Endothelial cell of umbilical vein (primary cell): Measurements from ENCODE around the gene F2RL1. TPM values are rescaled to one million over a fixed set of nuclear protein-coding genes. Genes with fewer than 3 reads are reported as not detected.
A peak's percentile ranks its signal among the peaks of the same experiment; 100 is the strongest.

Experiments
- BruUV-seq: library from RNA; stranded (reverse); fragments of 400-500 nt; replicated peaks from 2 replicates; lab custom pipeline; 2021; lab: Mats Ljungman, UMichigan
- CTCF ChIA-PET: fragments of 300-600, 350-600 bp; sonication (Branson Sonifier 250); formaldehyde crosslinking; loops from one replicate; lab custom pipeline; 2021; ENCODE audit warnings: antibody characterized with exemption, inconsistent platforms; lab: Charles Lee
- POLR2A ChIA-PET: fragments of 300-600, 350-600 bp; sonication (Branson Sonifier 250); formaldehyde crosslinking; loops from one replicate; lab custom pipeline; 2021; ENCODE audit warnings: antibody characterized with exemption, inconsistent platforms; lab: Charles Lee
- DNase-seq: peaks from one replicate; pipeline ENCODE4 v3.0.0-alpha.2; 2011; ENCODE audit warnings: low read depth, low spot score
- FAIRE-seq: peaks from 2 replicates; lab custom pipeline; 2011; peaks lifted over from hg19 to GRCh38; lab: Jason Lieb, UNC
- H2AFZ ChIP-seq: 2 replicates; pipeline ENCODE4 v1.6.0; 2012; ENCODE audit warnings: low read depth, low read length, control low read depth, inconsistent platforms
- H3K27ac ChIP-seq: 2 replicates; pipeline ENCODE4 v1.5.1; 2011; ENCODE audit warnings: low read depth, mild to moderate bottlenecking, control low read depth, low read length, moderate library complexity; ENCODE audit not compliant: insufficient read depth
- H3K27me3 ChIP-seq, 2 experiments: 2 replicates each; pipeline versions ENCODE4 v1.6.0 to v1.6.1; 2011; ENCODE audit warnings: low read length in 2 of 2, mixed read lengths in 1 of 2; ENCODE audit not compliant: control insufficient read depth in 2 of 2, insufficient read depth in 2 of 2
- H3K36me3 ChIP-seq, 2 experiments: 2 replicates in 1 of 2; 3 replicates in 1 of 2; pipeline ENCODE4 v1.5.1; 2011; ENCODE audit warnings: low read length in 2 of 2, mild to moderate bottlenecking in 1 of 2, moderate library complexity in 1 of 2; ENCODE audit not compliant: control insufficient read depth in 2 of 2, insufficient read depth in 2 of 2; ENCODE audit errors: extremely low read depth in 1 of 2
- H3K4me1 ChIP-seq: 3 replicates; pipeline ENCODE4 v1.5.1; 2011; ENCODE audit warnings: mild to moderate bottlenecking, low read length; ENCODE audit not compliant: control insufficient read depth, insufficient read depth; ENCODE audit errors: extremely low read depth
- H3K4me2 ChIP-seq: 2 replicates; pipeline ENCODE4 v1.6.1; 2011; ENCODE audit warnings: low read length, control low read depth, mixed read lengths; ENCODE audit not compliant: insufficient read depth
- H3K4me3 ChIP-seq, 3 experiments: fragments of 200-600 bp in 1 of 3; sonication (generic), shearing (Covaris generic) in 1 of 3; replicated peaks in 1 of 3; 2 replicates each; pipeline ENCODE4 v1.5.1; 2011 to 2016; ENCODE audit warnings: control low read depth in 3 of 3, low read length in 3 of 3, mild to moderate bottlenecking in 2 of 3, inconsistent platforms in 1 of 3, low read depth in 1 of 3, moderate library complexity in 1 of 3; ENCODE audit not compliant: insufficient read depth in 1 of 3
- H3K79me2 ChIP-seq: 2 replicates; pipeline ENCODE4 v1.6.0; 2012; ENCODE audit warnings: low read length, inconsistent platforms; ENCODE audit not compliant: control insufficient read depth, insufficient read depth
- H3K9ac ChIP-seq: replicated peaks from 2 replicates; pipeline ENCODE3; 2011; ENCODE audit warnings: low read length, control low read depth; ENCODE audit not compliant: insufficient read depth; ENCODE audit errors: extremely low read depth
- H3K9me1 ChIP-seq: replicated peaks from 3 replicates; pipeline ENCODE4 v1.6.0; 2011; ENCODE audit warnings: mild to moderate bottlenecking, low read length; ENCODE audit not compliant: control insufficient read depth, insufficient read depth; ENCODE audit errors: extremely low read depth
- H3K9me3 ChIP-seq: replicated peaks from 2 replicates; pipeline ENCODE4 v1.5.1; 2012; ENCODE audit warnings: low read length, inconsistent platforms; ENCODE audit not compliant: control insufficient read depth, insufficient read depth
- H4K20me1 ChIP-seq: replicated peaks from 2 replicates; pipeline ENCODE3; 2011; ENCODE audit warnings: mild to moderate bottlenecking, low read length; ENCODE audit not compliant: control insufficient read depth, insufficient read depth; ENCODE audit errors: extremely low read depth
- CTCF ChIP-seq, 2 donors: IDR thresholded peaks; 1 replicate in 1 of 2; 2 replicates in 1 of 2; pipeline ENCODE4 v1.5.1; 2011; ENCODE audit warnings: low read length in 2 of 2, mild to moderate bottlenecking in 2 of 2, moderate library complexity in 2 of 2, control low read depth in 1 of 2, inconsistent platforms in 1 of 2, low read depth in 1 of 2; ENCODE audit not compliant: insufficient read depth in 1 of 2; ENCODE audit errors: extremely low read depth in 1 of 2
- EZH2 ChIP-seq: IDR thresholded peaks from 2 replicates; pipeline ENCODE4 v1.6.1; 2012; ENCODE audit warnings: borderline replicate concordance, low read depth, mild to moderate bottlenecking, moderate library complexity, low read length, inconsistent platforms; ENCODE audit not compliant: severe bottlenecking
- GATA2 ChIP-seq: IDR thresholded peaks from 2 replicates; pipeline ENCODE4 v1.7.0; 2011; ENCODE audit warnings: low read depth, mild to moderate bottlenecking, moderate library complexity, mixed read lengths, low read length; ENCODE audit not compliant: insufficient read length, insufficient read depth
- MYC ChIP-seq: IDR thresholded peaks from one replicate; pipeline ENCODE4 v1.6.1; 2011; ENCODE audit warnings: mild to moderate bottlenecking, low read depth, low read length
- dilution Hi-C: fragments of 300-500 bp; cut with MboI; formaldehyde crosslinking; loops from one replicate; pipeline ENCODE4 v1.15.0; 2019; ENCODE audit warnings: low sequenced_read_pairs; ENCODE audit not compliant: extremely low pct_ligation_motif_present
- intact Hi-C: fragments of 100-400 bp; cut with micrococcal nuclease; formaldehyde crosslinking; loops from one replicate; pipeline ENCODE4 v1.10.0; 2022
- polyA plus RNA-seq, 4 experiments: library from polyadenylated mRNA; depleted of rRNA in 3 of 4; stranded (reverse) in 3 of 4; unstranded in 1 of 4; fragments of >200 nt; gene quantifications; 2 replicates each; pipeline versions ENCODE4 v1.2.1 to v1.2.3, GENCODE V29; 2011 to 2012; ENCODE audit warnings: missing spikeins in 1 of 4
- total RNA-seq: library from RNA; stranded (reverse); gene quantifications from 2 replicates; pipeline ENCODE4 v1.2.3, GENCODE V29; 2021

F2RL1 gene
- total and polyA plus RNA-seq, 2 donors (not counting 3 experiments of a cell fraction or from before 2014, with no cell fraction given), result 21.8 to 21.9 TPM

GRCh38 chr5:76867827-76868693, 49.2 kb downstream of the F2RL1 start:
- TF ChIP-seq CTCF (IDR thresholded peaks at IDR 0.05; ENCODE audit: extremely low read depth in 1 of 2, insufficient read depth in 1 of 2, low read depth in 1 of 2, low read length in 2 of 2) (peak; percentile 71 to 79), GATA2 (no peak), EZH2 (no peak), MYC (no peak)
- intact Hi-C loops (loop anchor here (1.0 to 10.0 kb wide), 9 partner anchors 89 to 1287 kb away; partner anchors contain the start of genes OTP and WDR41), dilution Hi-C loops (no loop called here)
- H3K9ac ChIP-seq, result no peak overlapping the region
- FAIRE-seq (peak; percentile 69), DNase-seq (peak; percentile 86)
- H3K9me3 ChIP-seq, result no peaks in the 10 kb centered on the region
- no peaks in the 10 kb centered on the region for H3K79me2 ChIP-seq
- no peak overlapping the region for H3K4me3 ChIP-seq
- ChIA-PET CTCF (interaction anchor here (0.6 to 5.6 kb wide), 23 partner anchors 9 to 1433 kb away, joined by 3 to 63 read pairs (median 4); partner anchors contain the start of genes AGGF1, F2RL1 and WDR41), POLR2A (no interaction called here)
- no peaks in the 10 kb centered on the region for H4K20me1 ChIP-seq
- H3K4me1 ChIP-seq, result no peaks in the 10 kb centered on the region
- BruUV-seq, result no TSS peak
- no peaks in the 10 kb centered on the region for H3K36me3 ChIP-seq
- H2AFZ ChIP-seq, result peak overlapping the region; percentile 35
- H3K9me1 ChIP-seq, result no peaks in the 10 kb centered on the region
- H3K27ac ChIP-seq, result no peak overlapping the region
- no peaks in the 10 kb centered on the region for H3K27me3 ChIP-seq
- no peak overlapping the region for H3K4me2 ChIP-seq
